HuH-7 (cell line): Measurements from ENCODE around the gene THAP7.
"Not testable (repeated sequence)": the region's sequence is repeated elsewhere in the genome, so short reads cannot be mapped to it uniquely, and the experiment has no call there.

Source experiments
- DNase-seq: peaks from one replicate; pipeline ENCODE4 v3.0.0; 2011; ENCODE audit warnings: low spot score

Gene THAP7

GRCh38 chr22:21013657-21014201 is 11.8 kb upstream of the THAP7 start:
- DNase-seq = no peak

- DNase-seq = no peak
These were observed 10.8 kb upstream of the THAP7 start for GRCh38 chr22:21012446-21013407.

GRCh38 chr22:21010426-21011113 is 8.7 kb upstream of the THAP7 start:
- DNase-seq = no peak

DNA sequence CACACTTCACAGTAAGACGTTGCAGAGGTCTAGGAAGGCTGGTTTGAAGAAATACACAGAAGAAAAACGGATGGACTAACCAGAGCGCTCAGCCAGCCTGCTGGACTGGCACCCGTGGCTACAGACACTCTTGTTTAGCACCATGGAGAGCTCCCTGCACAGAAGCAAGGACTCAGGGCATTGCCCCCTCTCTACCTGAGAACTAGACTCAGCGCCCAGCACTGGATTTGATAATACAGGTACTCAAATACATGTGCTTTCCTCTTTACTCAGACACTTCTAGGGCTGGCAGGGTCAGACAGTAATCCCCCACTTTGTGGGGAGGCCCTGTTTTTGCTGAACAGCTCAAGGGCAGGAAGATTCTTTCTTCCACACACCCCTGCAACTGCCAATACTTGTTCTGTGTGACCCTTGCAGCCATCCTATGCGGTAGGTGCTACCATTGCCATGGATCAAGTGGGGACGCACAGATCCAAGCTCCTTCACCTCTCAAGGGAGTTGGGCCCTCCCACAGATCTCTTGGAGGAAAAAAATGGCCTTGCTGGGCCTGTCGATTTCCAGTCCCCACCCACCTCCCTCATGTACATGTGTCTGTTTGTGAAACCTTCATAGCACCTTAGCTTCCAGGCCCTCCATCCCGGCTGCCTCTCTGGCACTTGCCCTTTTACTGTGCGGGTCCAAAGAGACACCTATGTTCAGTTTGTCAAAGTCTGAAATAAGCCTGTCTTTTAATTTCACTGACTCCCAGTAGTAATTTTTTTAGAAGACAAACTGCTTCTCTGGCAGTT is 7.9 kb upstream of the THAP7 start:
- no peak for DNase-seq

DNA sequence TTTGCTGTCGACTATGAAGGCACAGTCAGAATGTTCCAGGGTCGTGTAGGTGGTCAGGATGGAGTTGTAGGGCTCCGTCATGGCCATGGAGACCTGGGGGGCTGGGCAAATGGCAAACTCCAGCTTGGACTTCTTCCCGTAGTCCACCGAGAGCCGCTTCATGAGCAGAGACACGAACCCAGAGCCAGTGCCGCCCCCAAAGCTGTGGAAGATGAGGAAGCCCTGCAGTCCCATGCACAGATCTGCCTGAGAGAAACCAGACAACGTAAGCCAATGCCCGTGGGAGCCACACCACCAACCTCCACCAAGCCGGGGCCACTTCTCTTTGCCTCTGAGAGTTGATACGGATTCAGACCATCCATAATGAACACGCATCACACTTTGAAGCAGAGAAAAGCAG is 7.3 kb upstream of the THAP7 start:
- DNase-seq = not testable (repeated sequence)

GRCh38 chr22:21003782-21004181 is 1.9 kb upstream of the THAP7 start:
- no peak for DNase-seq

- DNase-seq = no peak
These were observed 824 bp downstream of the THAP7 start for GRCh38 chr22:21000987-21001600.

GRCh38 chr22:21000207-21000986 is 1.5 kb downstream of the THAP7 start:
- no peak for DNase-seq

- DNase-seq = no peak
These were observed 2.3 kb downstream of the THAP7 start for GRCh38 chr22:20999350-21000206.

GRCh38 chr22:20998411-20999336 is 3.2 kb downstream of the THAP7 start:
- DNase-seq = no peak

DNA sequence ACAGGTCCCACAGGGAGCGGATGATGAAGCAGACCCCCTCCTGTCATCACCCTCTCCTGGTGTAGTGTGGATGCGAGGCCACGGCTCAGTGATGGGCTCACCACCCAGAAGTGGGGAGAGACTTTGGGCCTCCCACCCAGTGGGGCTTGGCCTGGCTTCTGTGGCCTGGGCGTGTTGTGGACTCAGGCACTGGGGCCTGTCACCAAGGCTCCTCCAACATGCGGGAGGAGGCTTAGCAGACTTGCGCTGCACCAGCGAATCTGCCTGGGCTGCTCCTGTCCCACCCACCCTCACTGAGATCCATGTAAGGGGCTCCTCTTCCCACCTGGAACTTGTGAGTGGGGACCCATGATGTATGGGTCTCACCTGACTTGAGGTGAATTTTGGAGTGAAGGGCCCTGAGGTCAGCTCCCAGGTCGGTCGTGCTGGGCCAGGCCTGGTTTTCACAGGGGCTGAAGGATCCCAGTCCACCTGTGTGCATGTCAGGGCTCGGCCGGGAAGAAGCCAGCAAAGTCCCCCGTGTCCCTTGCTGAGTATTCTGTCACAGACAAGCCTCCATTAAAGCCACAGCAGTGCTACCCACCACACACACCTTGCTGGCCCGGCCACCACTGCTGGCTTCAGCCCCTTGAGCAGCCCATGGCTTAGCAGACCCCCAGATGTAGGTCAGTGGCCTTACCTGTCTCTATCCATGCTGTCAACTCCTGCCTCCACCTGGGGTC is 4.2 kb downstream of the THAP7 start:
- DNase-seq = no peak

GRCh38 chr22:20996598-20997535 is 5.1 kb downstream of the THAP7 start:
- no peak for DNase-seq

DNA sequence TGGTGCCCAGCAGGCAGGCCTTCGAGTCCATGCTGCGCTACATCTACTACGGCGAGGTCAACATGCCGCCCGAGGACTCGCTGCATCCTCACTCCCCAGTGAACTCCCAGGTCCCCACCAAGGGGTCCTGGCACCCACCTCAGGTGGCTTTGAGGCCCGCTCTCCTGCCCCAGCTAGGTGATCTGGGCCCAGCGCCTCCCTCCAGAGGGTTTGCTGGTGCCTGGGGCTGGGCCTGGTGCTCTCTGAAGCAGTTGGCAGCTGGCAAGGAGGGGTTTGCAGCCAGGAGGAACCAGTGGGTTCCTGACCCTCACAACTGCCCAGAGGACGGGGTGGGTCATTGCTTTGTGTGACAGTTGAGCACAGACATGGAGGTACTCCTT is 5.9 kb downstream of the THAP7 start:
- no peak for DNase-seq

- DNase-seq = no peak
These were observed 6.4 kb downstream of the THAP7 start for GRCh38 chr22:20995329-20996030.

DNA sequence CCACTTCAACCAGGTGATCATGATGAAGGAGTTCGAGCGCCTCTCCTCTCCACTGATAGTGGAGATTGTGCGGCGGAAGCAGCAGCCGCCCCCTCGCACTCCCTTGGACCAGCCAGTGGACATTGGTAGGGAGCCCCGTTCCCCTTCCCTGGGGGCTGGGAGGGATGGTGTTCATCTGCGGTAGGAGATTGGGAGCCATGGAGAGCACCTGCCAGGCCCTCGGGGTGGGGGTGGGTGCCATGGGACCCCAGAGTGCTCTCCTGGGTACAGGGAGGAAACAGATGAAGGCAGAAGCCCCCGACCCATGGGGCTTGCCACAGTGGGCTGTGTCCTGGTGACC is 7.0 kb downstream of the THAP7 start:
- DNase-seq = no peak

- no peak for DNase-seq
These were observed 7.6 kb downstream of the THAP7 start for GRCh38 chr22:20994128-20994901.
